Measurements from ENCODE around the gene SIX3. TPM values are rescaled to one million over a fixed set of nuclear protein-coding genes. Genes with fewer than 3 reads are reported as not detected.

SIX3 gene
- total and polyA plus RNA-seq, 4 donors, result not detected

- H3K9me3 ChIP-seq (ENCODE audit: control insufficient read depth, low read length), result no peaks in the 10 kb centered on the region
- no peaks in the 10 kb centered on the region for H3K36me3 ChIP-seq (ENCODE audit: control insufficient read depth in 1 of 2, insufficient read depth in 2 of 2, low read length in 1 of 2)
- DNase-seq (no peak), ATAC-seq (ENCODE audit: low FRiP score) (no peak)
- no peaks in the 10 kb centered on the region for H3K4me1 ChIP-seq (ENCODE audit: control insufficient read depth in 1 of 2, insufficient read depth in 2 of 2, low read length in 2 of 2)
- H3K4me3 ChIP-seq (ENCODE audit: low read length in 2 of 2), result no peak overlapping the region
- no peaks in the 10 kb centered on the region for H3K27me3 ChIP-seq (ENCODE audit: control insufficient read depth in 1 of 2, insufficient read depth in 2 of 2, low read length in 1 of 2)
- no peak overlapping the region for H3K27ac ChIP-seq (ENCODE audit: low read depth in 1 of 2, low read length in 2 of 2)
- intact Hi-C loops (cut with DNase I), result no loop called here
Observed at GRCh38 chr2:44916291-44916690, 25.2 kb upstream of the SIX3 start.

GRCh38 chr2:44918095-44918775, 23.3 kb upstream of the SIX3 start:
- DNase-seq (no peak), ATAC-seq (ENCODE audit: low FRiP score) (no peak)
- 75 to 79% methylated on average over 4 of the region's 4 CpGs for WGBS, 2 donors
- intact Hi-C loops (cut with DNase I), result no loop called here
- H3K4me1 ChIP-seq (ENCODE audit: control insufficient read depth in 1 of 2, insufficient read depth in 2 of 2, low read length in 2 of 2), result no peaks in the 10 kb centered on the region
- H3K36me3 ChIP-seq (ENCODE audit: control insufficient read depth in 1 of 2, insufficient read depth in 2 of 2, low read length in 1 of 2), result no peaks in the 10 kb centered on the region
- H3K27me3 ChIP-seq (ENCODE audit: control insufficient read depth in 1 of 2, insufficient read depth in 2 of 2, low read length in 1 of 2), result no peaks in the 10 kb centered on the region
- H3K9me3 ChIP-seq (ENCODE audit: control insufficient read depth, low read length), result peaks cover 2% of the 10 kb centered on the region
- H3K27ac ChIP-seq (ENCODE audit: low read depth in 1 of 2, low read length in 2 of 2), result no peak overlapping the region
- no peak overlapping the region for H3K4me3 ChIP-seq (ENCODE audit: low read length in 2 of 2)

- ATAC-seq (ENCODE audit: low FRiP score) (no peak), DNase-seq (no peak)
- peaks cover 2% of the 10 kb centered on the region for H3K9me3 ChIP-seq (ENCODE audit: control insufficient read depth, low read length)
- 53 to 88% methylated on average over 2 of the region's 2 CpGs for WGBS, 2 donors
- H3K4me3 ChIP-seq (ENCODE audit: low read length in 2 of 2), result no peak overlapping the region
- no peaks in the 10 kb centered on the region for H3K27me3 ChIP-seq (ENCODE audit: control insufficient read depth in 1 of 2, insufficient read depth in 2 of 2, low read length in 1 of 2)
- H3K27ac ChIP-seq (ENCODE audit: low read depth in 1 of 2, low read length in 2 of 2), result no peak overlapping the region
- intact Hi-C loops (cut with DNase I), result no loop called here
- no peaks in the 10 kb centered on the region for H3K36me3 ChIP-seq (ENCODE audit: control insufficient read depth in 1 of 2, insufficient read depth in 2 of 2, low read length in 1 of 2)
- no peaks in the 10 kb centered on the region for H3K4me1 ChIP-seq (ENCODE audit: control insufficient read depth in 1 of 2, insufficient read depth in 2 of 2, low read length in 2 of 2)
Observed at GRCh38 chr2:44920751-44921150, 20.8 kb upstream of the SIX3 start.

- no peaks in the 10 kb centered on the region for H3K4me1 ChIP-seq (ENCODE audit: control insufficient read depth in 1 of 2, insufficient read depth in 2 of 2, low read length in 2 of 2)
- DNase-seq, result no peak
- no peak for ATAC-seq (ENCODE audit: low FRiP score)
- WGBS, 2 donors, result 81 to 86% methylated on average over 6 of the region's 6 CpGs
- no peak overlapping the region for H3K4me3 ChIP-seq (ENCODE audit: low read length in 2 of 2)
- no peaks in the 10 kb centered on the region for H3K27me3 ChIP-seq (ENCODE audit: control insufficient read depth in 1 of 2, insufficient read depth in 2 of 2, low read length in 1 of 2)
- H3K36me3 ChIP-seq (ENCODE audit: control insufficient read depth in 1 of 2, insufficient read depth in 2 of 2, low read length in 1 of 2), result no peaks in the 10 kb centered on the region
- peaks cover 2% of the 10 kb centered on the region for H3K9me3 ChIP-seq (ENCODE audit: control insufficient read depth, low read length)
- intact Hi-C loops (cut with DNase I), result no loop called here
- no peak overlapping the region for H3K27ac ChIP-seq (ENCODE audit: low read depth in 1 of 2, low read length in 2 of 2)
Observed at GRCh38 chr2:44922776-44923175, 18.7 kb upstream of the SIX3 start.

DNA sequence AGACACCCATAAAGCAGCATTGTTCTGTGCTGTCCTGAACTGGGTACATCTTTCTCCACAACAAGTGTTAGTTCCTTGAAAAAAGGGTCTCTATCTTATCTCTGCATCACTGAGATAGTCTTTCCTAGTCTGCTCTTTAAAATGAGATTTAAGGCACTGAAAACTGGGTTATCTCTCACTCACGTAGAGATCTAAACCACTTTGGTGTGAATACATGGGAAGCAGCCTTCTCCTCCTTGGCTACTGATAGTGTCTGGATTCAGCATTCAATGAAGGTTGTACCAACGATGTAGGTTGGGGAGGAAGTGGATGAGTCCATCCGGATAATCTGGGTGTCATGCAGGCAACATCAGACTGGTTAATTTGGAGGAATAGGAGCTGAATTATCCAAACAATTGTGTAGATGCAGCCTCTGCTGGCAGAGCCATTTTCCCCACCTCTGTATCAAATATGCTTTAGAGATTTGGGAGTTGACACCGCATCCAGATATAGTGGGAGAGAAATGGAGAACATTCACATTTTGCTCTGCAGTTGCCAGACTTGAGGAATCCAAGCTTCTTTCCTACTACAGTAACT, 15.9 kb upstream of the SIX3 start:
- no peak for ATAC-seq (ENCODE audit: low FRiP score)
- H3K36me3 ChIP-seq (ENCODE audit: control insufficient read depth in 1 of 2, insufficient read depth in 2 of 2, low read length in 1 of 2), result no peaks in the 10 kb centered on the region
- H3K27ac ChIP-seq (ENCODE audit: low read depth in 1 of 2, low read length in 2 of 2), result no peak overlapping the region
- H3K4me1 ChIP-seq (ENCODE audit: control insufficient read depth in 1 of 2, insufficient read depth in 2 of 2, low read length in 2 of 2), result no peaks in the 10 kb centered on the region
- H3K27me3 ChIP-seq (ENCODE audit: control insufficient read depth in 1 of 2, insufficient read depth in 2 of 2, low read length in 1 of 2), result peaks cover 0 to 4% of the 10 kb centered on the region in 2 donors
- H3K9me3 ChIP-seq (ENCODE audit: control insufficient read depth, low read length), result peaks cover 2% of the 10 kb centered on the region
- H3K4me3 ChIP-seq (ENCODE audit: low read length in 2 of 2), result no peak overlapping the region
- DNase-seq, result no peak
- 37 to 51% methylated on average over 4 of the region's 4 CpGs for WGBS, 2 donors
- intact Hi-C loops (cut with DNase I), result no loop called here

- H3K4me1 ChIP-seq (ENCODE audit: control insufficient read depth in 1 of 2, insufficient read depth in 2 of 2, low read length in 2 of 2), result no peaks in the 10 kb centered on the region
- WGBS, 2 donors, result 35 to 36% methylated on average over 9 of the region's 9 CpGs
- ATAC-seq (ENCODE audit: low FRiP score) (no peak), DNase-seq (no peak)
- peaks cover 0 to 4% of the 10 kb centered on the region in 2 donors for H3K27me3 ChIP-seq (ENCODE audit: control insufficient read depth in 1 of 2, insufficient read depth in 2 of 2, low read length in 1 of 2)
- H3K27ac ChIP-seq (ENCODE audit: low read depth in 1 of 2, low read length in 2 of 2), result no peak overlapping the region
- no peak overlapping the region for H3K4me3 ChIP-seq (ENCODE audit: low read length in 2 of 2)
- peaks cover 2% of the 10 kb centered on the region for H3K9me3 ChIP-seq (ENCODE audit: control insufficient read depth, low read length)
- intact Hi-C loops (cut with DNase I), result no loop called here
- H3K36me3 ChIP-seq (ENCODE audit: control insufficient read depth in 1 of 2, insufficient read depth in 2 of 2, low read length in 1 of 2), result no peaks in the 10 kb centered on the region
Observed at GRCh38 chr2:44926957-44927356, 14.5 kb upstream of the SIX3 start.

DNA sequence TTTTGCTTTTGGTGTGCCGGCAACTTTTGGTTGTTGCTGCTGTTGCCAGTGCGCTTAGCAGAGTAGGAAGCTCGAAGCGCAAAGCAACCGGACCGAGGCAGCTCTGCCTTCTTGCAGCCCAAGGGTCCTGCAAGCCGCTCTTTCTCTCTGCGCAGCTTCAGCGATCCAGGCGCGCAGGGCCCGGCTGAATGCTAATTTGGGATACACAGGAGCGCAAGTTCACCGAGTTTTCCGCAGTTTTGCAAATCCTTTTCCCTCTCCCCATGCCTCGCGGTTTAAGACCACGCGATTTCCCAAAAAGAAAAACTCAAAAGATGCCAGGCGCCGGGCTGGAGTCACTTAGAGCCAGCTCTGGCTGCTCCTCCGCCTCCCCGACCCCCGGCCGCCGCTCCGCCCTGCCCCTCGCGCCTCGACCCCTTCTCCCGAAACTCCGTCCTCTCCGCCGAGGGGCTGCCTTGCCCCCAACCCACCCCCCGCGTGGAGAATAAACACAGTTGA, 13.5 kb upstream of the SIX3 start:
- 5 to 7% methylated on average over 36 of the region's 36 CpGs for WGBS, 2 donors
- H3K4me3 ChIP-seq (ENCODE audit: low read length in 2 of 2), result peak overlapping the region in 1 of 2 donors; percentile 2
- H3K27me3 ChIP-seq (ENCODE audit: control insufficient read depth in 1 of 2, insufficient read depth in 2 of 2, low read length in 1 of 2), result peaks cover 0 to 4% of the 10 kb centered on the region in 2 donors
- H3K9me3 ChIP-seq (ENCODE audit: control insufficient read depth, low read length), result peaks cover under 1% of the 10 kb centered on the region
- ATAC-seq (ENCODE audit: low FRiP score), result no peak
- intact Hi-C loops (cut with DNase I), result no loop called here
- H3K27ac ChIP-seq (ENCODE audit: low read depth in 1 of 2, low read length in 2 of 2), result no peak overlapping the region
- no peak for DNase-seq
- no peaks in the 10 kb centered on the region for H3K4me1 ChIP-seq (ENCODE audit: control insufficient read depth in 1 of 2, insufficient read depth in 2 of 2, low read length in 2 of 2)
- no peaks in the 10 kb centered on the region for H3K36me3 ChIP-seq (ENCODE audit: control insufficient read depth in 1 of 2, insufficient read depth in 2 of 2, low read length in 1 of 2)

DNA sequence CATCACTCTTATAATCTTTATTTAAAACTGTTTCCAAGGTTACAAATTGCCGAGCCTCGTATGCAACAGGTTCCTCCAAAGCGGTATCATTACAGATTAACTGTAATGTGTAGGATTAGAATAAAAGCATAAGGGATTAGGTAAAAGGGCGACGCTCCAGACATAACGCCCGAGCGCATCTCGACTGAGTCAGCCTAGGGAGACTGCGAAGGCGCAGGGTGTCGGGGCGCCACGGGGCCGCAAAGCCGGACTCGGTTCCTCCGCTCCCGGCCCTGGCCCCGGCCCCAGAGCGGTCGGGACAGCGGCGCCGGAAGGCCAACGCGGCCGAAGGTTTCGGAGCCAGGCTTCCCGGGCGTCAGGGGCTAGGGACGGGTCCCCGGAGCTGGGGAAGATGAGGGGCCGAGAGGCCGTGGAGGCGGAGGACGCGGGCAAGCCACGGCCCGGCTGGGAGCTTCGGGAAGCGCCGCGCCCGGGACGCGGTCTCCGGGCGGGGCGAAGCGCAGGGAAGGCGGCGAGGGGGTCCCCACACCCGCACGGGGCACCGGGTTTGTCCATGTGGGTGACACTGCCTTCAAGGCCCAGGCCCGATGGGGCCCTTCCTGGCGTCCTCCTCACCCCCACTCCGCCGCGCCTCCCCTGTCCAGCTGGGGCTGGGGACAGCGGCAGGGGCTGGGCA, 12.9 kb upstream of the SIX3 start:
- H3K36me3 ChIP-seq (ENCODE audit: control insufficient read depth in 1 of 2, insufficient read depth in 2 of 2, low read length in 1 of 2), result no peaks in the 10 kb centered on the region
- WGBS, 2 donors, result 2% methylated on average over 55 to 62 of the region's 62 CpGs
- no peaks in the 10 kb centered on the region for H3K4me1 ChIP-seq (ENCODE audit: control insufficient read depth in 1 of 2, insufficient read depth in 2 of 2, low read length in 2 of 2)
- peak overlapping the region in 1 of 2 donors; percentile 2 for H3K4me3 ChIP-seq (ENCODE audit: low read length in 2 of 2)
- no peaks in the 10 kb centered on the region for H3K9me3 ChIP-seq (ENCODE audit: control insufficient read depth, low read length)
- DNase-seq, result no peak
- peak; percentile 16 for ATAC-seq (ENCODE audit: low FRiP score)
- H3K27me3 ChIP-seq (ENCODE audit: control insufficient read depth in 1 of 2, insufficient read depth in 2 of 2, low read length in 1 of 2), result peaks cover 0 to 4% of the 10 kb centered on the region in 2 donors
- H3K27ac ChIP-seq (ENCODE audit: low read depth in 1 of 2, low read length in 2 of 2), result no peak overlapping the region
- intact Hi-C loops (cut with DNase I), result no loop called here
